Loucy (cell line): ENCODE data around the gene STAB2.

Experiments used
- H2AFZ ChIP-seq: fragments of 200-600 bp; sonication (generic); 2 replicates; pipeline ENCODE4 v1.6.0; 2016; ENCODE audit warnings: antibody characterized with exemption, mild to moderate bottlenecking, low read length, moderate library complexity
- H3F3A ChIP-seq: fragments of 200-600 bp; 2 replicates; pipeline ENCODE4 v1.6.0; 2016; ENCODE audit warnings: antibody characterized with exemption, low read depth, mild to moderate bottlenecking
- H3K27me3 ChIP-seq: fragments of 200-600 bp; sonication (generic); 2 replicates; pipeline ENCODE4 v1.6.1; 2014; ENCODE audit warnings: low read length, mild to moderate bottlenecking; ENCODE audit not compliant: insufficient read depth, poor library complexity, severe bottlenecking
- H3K36me3 ChIP-seq: fragments of 200-600 bp; sonication (generic); 2 replicates; pipeline ENCODE4 v1.6.1; 2016; ENCODE audit warnings: low read length; ENCODE audit not compliant: insufficient read depth
- H3K4me1 ChIP-seq: fragments of 200-600 bp; sonication (generic); 2 replicates; pipeline ENCODE4 v1.5.1; 2014; ENCODE audit warnings: low read length, mild to moderate bottlenecking; ENCODE audit not compliant: insufficient read depth, poor library complexity, severe bottlenecking
- H3K4me2 ChIP-seq: fragments of 200-600 bp; sonication (generic); 2 replicates; pipeline ENCODE4 v1.6.0; 2014; ENCODE audit warnings: antibody characterized with exemption, low read length, low read depth, mild to moderate bottlenecking; ENCODE audit not compliant: poor library complexity, severe bottlenecking
- H3K4me3 ChIP-seq: fragments of 200-600 bp; sonication (generic); 2 replicates; pipeline ENCODE4 v1.5.1; 2014; ENCODE audit warnings: low read length, mild to moderate bottlenecking, mixed read lengths; ENCODE audit not compliant: poor library complexity, severe bottlenecking
- H3K79me2 ChIP-seq: fragments of 200-600 bp; sonication (generic); 2 replicates; pipeline ENCODE4 v1.6.1; 2014; ENCODE audit warnings: low read length; ENCODE audit not compliant: insufficient read depth
- H3K9ac ChIP-seq: fragments of 200-600 bp; sonication (generic); 2 replicates; pipeline ENCODE4 v1.6.0; 2014; ENCODE audit warnings: mild to moderate bottlenecking, low read depth, low read length, moderate library complexity; ENCODE audit not compliant: poor library complexity, severe bottlenecking
- H3K9me2 ChIP-seq: fragments of 200-600 bp; sonication (generic); replicated peaks from 2 replicates; pipeline ENCODE4 v1.6.1; 2016; ENCODE audit warnings: low read depth, low read length, mixed read lengths
- H3K9me3 ChIP-seq: fragments of 200-600 bp; sonication (generic); 2 replicates; pipeline ENCODE4 v1.6.1; 2014; ENCODE audit warnings: mild to moderate bottlenecking, antibody characterized with exemption, low read length, low read depth; ENCODE audit not compliant: insufficient read depth
- H4K20me1 ChIP-seq: fragments of 200-600 bp; sonication (generic); 2 replicates; pipeline ENCODE4 v1.6.0; 2014; ENCODE audit warnings: antibody characterized with exemption, low read length, mild to moderate bottlenecking; ENCODE audit not compliant: insufficient read depth, poor library complexity, severe bottlenecking
- CTCF ChIP-seq: fragments of 200-600 bp; sonication (generic); conservative IDR thresholded peaks from 2 replicates; pipeline ENCODE4 v1.5.1; 2014; ENCODE audit warnings: mild to moderate bottlenecking, antibody characterized with exemption, low read length
- EZH2phosphoT487 ChIP-seq: fragments of 200-600 bp; IDR thresholded peaks from 2 replicates; pipeline ENCODE4 v1.6.1; 2018; ENCODE audit warnings: antibody characterized with exemption, mild to moderate bottlenecking, moderate library complexity, borderline replicate concordance

Gene STAB2

GRCh38 chr12:103542078-103542477 lies 45.0 kb upstream of the STAB2 start:
- Histone ChIP-seq H2AFZ (no peak overlapping the region), H3K27me3 (no peaks in the 10 kb centered on the region), H4K20me1 (no peaks in the 10 kb centered on the region), H3K9ac (no peak overlapping the region), H3F3A (no peaks in the 10 kb centered on the region), H3K4me1 (no peaks in the 10 kb centered on the region), H3K4me3 (no peak overlapping the region), H3K36me3 (no peaks in the 10 kb centered on the region), H3K4me2 (no peak overlapping the region), H3K9me3 (no peaks in the 10 kb centered on the region), H3K9me2 (no peaks in the 10 kb centered on the region), H3K79me2 (no peaks in the 10 kb centered on the region)
- TF ChIP-seq CTCF (no peak), EZH2phosphoT487 (no peak)

- Histone ChIP-seq H3K4me2 (no peak overlapping the region), H3F3A (no peaks in the 10 kb centered on the region), H4K20me1 (no peaks in the 10 kb centered on the region), H3K4me1 (no peaks in the 10 kb centered on the region), H3K9me3 (no peaks in the 10 kb centered on the region), H3K36me3 (no peaks in the 10 kb centered on the region), H2AFZ (no peak overlapping the region), H3K9me2 (no peaks in the 10 kb centered on the region), H3K27me3 (no peaks in the 10 kb centered on the region), H3K4me3 (no peak overlapping the region), H3K9ac (no peak overlapping the region), H3K79me2 (no peaks in the 10 kb centered on the region)
- no peak for TF ChIP-seq CTCF
- no peak for TF ChIP-seq EZH2phosphoT487
Observed at GRCh38 chr12:103546959-103547358, 40.1 kb upstream of the STAB2 start.

- Histone ChIP-seq H3K4me2 (no peak overlapping the region), H3K9me3 (no peaks in the 10 kb centered on the region), H3K9ac (no peak overlapping the region), H3K27me3 (no peaks in the 10 kb centered on the region), H3K4me3 (no peak overlapping the region), H3K4me1 (no peaks in the 10 kb centered on the region), H2AFZ (no peak overlapping the region), H3K79me2 (no peaks in the 10 kb centered on the region), H4K20me1 (no peaks in the 10 kb centered on the region), H3K9me2 (no peaks in the 10 kb centered on the region), H3F3A (no peaks in the 10 kb centered on the region), H3K36me3 (no peaks in the 10 kb centered on the region)
- TF ChIP-seq EZH2phosphoT487 (no peak), CTCF (no peak)
Observed at GRCh38 chr12:103547376-103547775, 39.7 kb upstream of the STAB2 start.
